Upper lobe of right lung (tissue), 1 donor: ENCODE measurements around the gene RNF5. TPM values are rescaled to one million over a fixed set of nuclear protein-coding genes. Genes with fewer than 3 reads are reported as not detected.

Experiments
- ATAC-seq: fragments of 200-7000 bp; cut with Tn5 transposase; one replicate; pipeline ENCODE4 v1.9.1; 2020; ENCODE audit warnings: mild to moderate bottlenecking, moderate library complexity
- DNase-seq: peaks from one replicate; pipeline ENCODE4 v3.0.0-alpha.2; 2020
- H3K27ac ChIP-seq: fragments of 200-600 bp; one replicate; pipeline ENCODE4 v1.8.0; 2022
- H3K27me3 ChIP-seq: fragments of 200-600 bp; one replicate; pipeline ENCODE4 v1.8.0; 2022; ENCODE audit warnings: mild to moderate bottlenecking
- H3K36me3 ChIP-seq: fragments of 200-600 bp; one replicate; pipeline ENCODE4 v1.8.0; 2022
- H3K4me1 ChIP-seq: fragments of 200-600 bp; one replicate; pipeline ENCODE4 v1.8.0; 2022
- H3K4me3 ChIP-seq: fragments of 200-600 bp; one replicate; pipeline ENCODE4 v1.8.0; 2022; ENCODE audit warnings: mild to moderate bottlenecking
- H3K9me3 ChIP-seq: fragments of 200-600 bp; one replicate; pipeline ENCODE4 v1.8.0; 2022
- CTCF ChIP-seq: fragments of 200-600 bp; IDR thresholded peaks from one replicate; pipeline ENCODE4 v1.8.0; 2022; ENCODE audit warnings: antibody characterized with exemption
- intact Hi-C: fragments of 100-400 bp; cut with DNase I; formaldehyde crosslinking; loops from one replicate; pipeline ENCODE4 v1.11.0; 2022
- microRNA-seq: library from miRNA; unstranded; fragments of <30 nt; microRNA quantifications from one replicate; pipeline ENCODE4 v1.2.0, GENCODE V29; 2020; ENCODE audit warnings: borderline microRNAs expressed
- total RNA-seq: library from RNA; stranded (reverse); fragmentation: NEBNext Ultra II Directional; extraction: Animal tissue kit (Norgen Biotek cat#: 25700); gene quantifications from one replicate; pipeline ENCODE4 v1.2.1, GENCODE V29; 2021
- donor health status: DM: no; HTN: yes; CAD: no; lungs with severe emphysema.

The RNF5 gene
- total RNA-seq, 1 donor from 2014 or later: 44.6 TPM

DNA sequence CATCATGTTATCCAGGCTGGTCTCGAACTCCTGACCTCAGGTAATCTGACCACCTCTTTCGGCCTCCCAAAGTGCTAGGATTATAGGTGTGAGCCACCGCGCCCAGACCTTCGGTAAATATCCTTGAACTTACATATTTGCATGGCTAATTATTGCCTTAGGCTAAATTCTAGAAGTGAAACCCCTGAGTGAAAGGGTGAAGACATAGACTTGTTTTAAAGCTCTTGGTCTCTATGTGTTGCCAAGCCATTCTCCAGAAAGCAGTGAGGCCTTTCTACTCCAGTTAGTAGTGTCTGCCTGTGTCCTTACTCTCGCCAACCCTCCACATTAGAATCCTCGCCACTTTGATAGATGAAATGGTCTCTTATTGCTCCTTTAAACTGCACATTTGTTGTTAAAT is 48.2 kb downstream of the RNF5 start:
- Histone ChIP-seq H3K27me3 (no peaks in the 10 kb centered on the region), H3K9me3 (no peaks in the 10 kb centered on the region), H3K36me3 (no peaks in the 10 kb centered on the region), H3K27ac (no peak overlapping the region), H3K4me1 (no peaks in the 10 kb centered on the region), H3K4me3 (no peak overlapping the region)
- DNase-seq (no peak), ATAC-seq (no peak)
- TF ChIP-seq CTCF: no peak
- intact Hi-C loops: no loop called here

Small RNA genes within 50 kb of the gene (microRNA-seq; reads per million reads assigned to microRNA genes)
- 0.50 reads per million for gene MIR6721
- not detected for gene MIR6833

Other genes starting within 250 kb of the RNF5 start
- 74.9 TPM for gene CFB, start 232.3 kb upstream of the RNF5 start, total RNA-seq
- gene NELFE, start 219.4 kb upstream of the RNF5 start, total RNA-seq: 43.9 TPM
- gene SKIC2, start 219.2 kb upstream of the RNF5 start, total RNA-seq: 58.8 TPM
- gene DXO, start 206.3 kb upstream of the RNF5 start, total RNA-seq: 20.5 TPM
- gene C4A, start 196.3 kb upstream of the RNF5 start, total RNA-seq: 200 TPM
- 166 TPM for gene C4B, start 163.6 kb upstream of the RNF5 start, total RNA-seq
- gene CYP21A2, start 140.0 kb upstream of the RNF5 start, total RNA-seq: 0.61 TPM
- gene TNXB, start 69.1 kb upstream of the RNF5 start, total RNA-seq: 162 TPM
- 78.1 TPM for gene ATF6B, start 50.2 kb upstream of the RNF5 start, total RNA-seq
- gene FKBPL, start 48.1 kb upstream of the RNF5 start, total RNA-seq: 4.3 TPM
- gene PRRT1, start 26.5 kb upstream of the RNF5 start, total RNA-seq: 1.4 TPM
- 19.2 TPM for gene PPT2, start 24.3 kb upstream of the RNF5 start, total RNA-seq
- gene EGFL8, start 13.8 kb upstream of the RNF5 start, total RNA-seq: 14.5 TPM
- 53.0 TPM for gene AGPAT1, start 2.3 kb upstream of the RNF5 start, total RNA-seq
- 1,590 TPM for gene AGER, start 5.8 kb downstream of the RNF5 start, total RNA-seq
- gene PBX2, start 11.8 kb downstream of the RNF5 start, total RNA-seq: 100 TPM
- 51.9 TPM for gene GPSM3, start 14.2 kb downstream of the RNF5 start, total RNA-seq
- gene NOTCH4, start 45.7 kb downstream of the RNF5 start, total RNA-seq: 78.7 TPM
- gene TSBP1, start 193.5 kb downstream of the RNF5 start, total RNA-seq: not detected
- not detected for gene BTNL2, start 228.8 kb downstream of the RNF5 start, total RNA-seq